ENCODE results near the gene UGT3A1. TPM values are rescaled to one million over a fixed set of nuclear protein-coding genes. Genes with fewer than 3 reads are reported as not detected.

UGT3A1 gene
- total and polyA plus RNA-seq, 2 donors (not counting 1 experiment from before 2014, with no cell fraction given) = not detected

- Histone ChIP-seq H3K4me3 (replicated peaks in 1 of 4; ENCODE audit: control extremely low read depth in 1 of 4, insufficient read depth in 1 of 4, low read depth in 3 of 4, low read length in 4 of 4) (no peak overlapping the region), H3K9ac (ENCODE audit: insufficient read depth, low read length) (no peak overlapping the region), H3K36me3 (ENCODE audit: control insufficient read depth, insufficient read depth, low read length) (no peaks in the 10 kb centered on the region), H3K4me1 (ENCODE audit: control insufficient read depth, extremely low read depth, insufficient read depth, low read length) (no peaks in the 10 kb centered on the region), H3K9me3 (ENCODE audit: control insufficient read depth, insufficient read depth, low read depth, low read length) (no peaks in the 10 kb centered on the region), H4K20me1 (ENCODE audit: control insufficient read depth, extremely low read depth, insufficient read depth, low read length) (no peaks in the 10 kb centered on the region), H3K4me2 (ENCODE audit: extremely low read depth, insufficient read depth, low read length) (no peak overlapping the region), H3K79me2 (ENCODE audit: control insufficient read depth, insufficient read depth, low read length) (no peaks in the 10 kb centered on the region), H3K27ac (ENCODE audit: insufficient read depth, low read length) (no peak overlapping the region), H2AFZ (ENCODE audit: low read length) (no peak overlapping the region), H3K27me3 (ENCODE audit: control insufficient read depth, insufficient read depth, low read length) (no peaks in the 10 kb centered on the region)
- no peak for TF ChIP-seq EZH2 (IDR thresholded peaks at IDR 0.05; ENCODE audit: low read length, missing control alignments)
- DNase-seq (ENCODE audit: low read depth in 2 of 2) = no peak
Observed at GRCh38 chr5:36029914-36030313, 38.7 kb upstream of the UGT3A1 start.

DNA sequence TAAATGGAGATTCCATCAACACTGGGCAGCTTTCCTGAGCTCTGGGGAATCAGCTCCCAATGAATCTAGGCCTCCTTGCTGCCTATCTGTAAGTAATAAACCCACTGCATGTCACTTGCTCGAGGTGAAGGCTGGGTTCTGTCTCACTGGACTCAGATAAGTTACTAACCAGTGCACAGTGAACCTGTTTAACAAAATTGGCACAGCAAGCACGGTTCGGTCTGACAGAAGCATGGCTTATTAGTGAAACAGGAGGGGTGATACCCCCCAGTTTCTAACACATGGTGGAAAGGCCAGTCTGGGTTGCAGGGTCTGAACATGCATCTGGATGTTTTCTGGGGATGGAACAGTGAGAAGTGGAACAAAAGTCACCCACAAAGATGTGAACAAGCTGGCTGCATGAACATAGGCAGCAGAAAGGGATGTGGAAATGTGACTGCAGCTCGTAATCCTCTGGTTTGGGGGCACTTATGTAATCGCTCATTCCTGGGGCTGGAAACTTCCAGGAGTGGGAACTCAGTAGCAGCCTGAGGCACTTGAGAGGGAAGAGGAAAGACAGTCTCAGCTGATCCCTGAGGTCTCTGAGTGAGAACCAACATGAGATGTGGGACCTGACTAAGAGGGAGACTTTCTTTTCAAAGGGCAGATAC is 37.8 kb upstream of the UGT3A1 start:
- Histone ChIP-seq H3K27me3 (ENCODE audit: control insufficient read depth, insufficient read depth, low read length) (no peaks in the 10 kb centered on the region), H3K4me1 (ENCODE audit: control insufficient read depth, extremely low read depth, insufficient read depth, low read length) (no peaks in the 10 kb centered on the region), H3K4me3 (replicated peaks in 1 of 4; ENCODE audit: control extremely low read depth in 1 of 4, insufficient read depth in 1 of 4, low read depth in 3 of 4, low read length in 4 of 4) (no peak overlapping the region), H4K20me1 (ENCODE audit: control insufficient read depth, extremely low read depth, insufficient read depth, low read length) (no peaks in the 10 kb centered on the region), H3K9ac (ENCODE audit: insufficient read depth, low read length) (no peak overlapping the region), H3K9me3 (ENCODE audit: control insufficient read depth, insufficient read depth, low read depth, low read length) (no peaks in the 10 kb centered on the region), H2AFZ (ENCODE audit: low read length) (no peak overlapping the region), H3K27ac (ENCODE audit: insufficient read depth, low read length) (no peak overlapping the region), H3K79me2 (ENCODE audit: control insufficient read depth, insufficient read depth, low read length) (no peaks in the 10 kb centered on the region), H3K4me2 (ENCODE audit: extremely low read depth, insufficient read depth, low read length) (no peak overlapping the region), H3K36me3 (ENCODE audit: control insufficient read depth, insufficient read depth, low read length) (no peaks in the 10 kb centered on the region)
- DNase-seq (ENCODE audit: low read depth in 2 of 2) = no peak
- TF ChIP-seq EZH2 (IDR thresholded peaks at IDR 0.05; ENCODE audit: low read length, missing control alignments) = no peak
- TF ChIP-seq CTCF (conservative IDR thresholded peaks at IDR 0.05 in 1 of 2, IDR thresholded peaks at IDR 0.05 in 1 of 2; ENCODE audit: low read depth in 1 of 2, low read length in 2 of 2) = no peak

- TF ChIP-seq CTCF (conservative IDR thresholded peaks at IDR 0.05 in 1 of 2, IDR thresholded peaks at IDR 0.05 in 1 of 2; ENCODE audit: low read depth in 1 of 2, low read length in 2 of 2) (no peak), EZH2 (IDR thresholded peaks at IDR 0.05; ENCODE audit: low read length, missing control alignments) (no peak)
- H3K4me1 ChIP-seq (ENCODE audit: control insufficient read depth, extremely low read depth, insufficient read depth, low read length) = no peaks in the 10 kb centered on the region
- H3K36me3 ChIP-seq (ENCODE audit: control insufficient read depth, insufficient read depth, low read length) = no peaks in the 10 kb centered on the region
- no peaks in the 10 kb centered on the region for H3K79me2 ChIP-seq (ENCODE audit: control insufficient read depth, insufficient read depth, low read length)
- no peaks in the 10 kb centered on the region for H3K27me3 ChIP-seq (ENCODE audit: control insufficient read depth, insufficient read depth, low read length)
- H3K27ac ChIP-seq (ENCODE audit: insufficient read depth, low read length) = no peak overlapping the region
- no peak overlapping the region for H2AFZ ChIP-seq (ENCODE audit: low read length)
- no peak for DNase-seq (ENCODE audit: low read depth in 2 of 2)
- H3K9ac ChIP-seq (ENCODE audit: insufficient read depth, low read length) = no peak overlapping the region
- no peak overlapping the region for H3K4me3 ChIP-seq (replicated peaks in 1 of 4; ENCODE audit: control extremely low read depth in 1 of 4, insufficient read depth in 1 of 4, low read depth in 3 of 4, low read length in 4 of 4)
- H3K4me2 ChIP-seq (ENCODE audit: extremely low read depth, insufficient read depth, low read length) = no peak overlapping the region
- no peaks in the 10 kb centered on the region for H3K9me3 ChIP-seq (ENCODE audit: control insufficient read depth, insufficient read depth, low read depth, low read length)
- no peaks in the 10 kb centered on the region for H4K20me1 ChIP-seq (ENCODE audit: control insufficient read depth, extremely low read depth, insufficient read depth, low read length)
Observed at GRCh38 chr5:36027711-36028110, 36.5 kb upstream of the UGT3A1 start.
